ENCODE results near the gene DEFB113. TPM values are rescaled to one million over a fixed set of nuclear protein-coding genes. Genes with fewer than 3 reads are reported as not detected.

Gene DEFB113
- total and polyA plus RNA-seq, 2 of the 4 experiments (the other 2 are of a cell fraction), result not detected

- no peak overlapping the region for H4K5ac ChIP-seq (ENCODE audit: low read depth, low read length)
- H4K8ac ChIP-seq (ENCODE audit: low read depth in 2 of 2, low read length in 2 of 2), result no peak overlapping the region
- intact Hi-C loops (cut with micrococcal nuclease) (no loop called here), dilution Hi-C loops (cut with HindIII; ENCODE audit: low sequenced_read_pairs, unreplicated experiment) (no loop called here), in situ Hi-C loops (cut with MboI; ENCODE audit: low sequenced_read_pairs) (no loop called here)
- no peak overlapping the region for H2AK5ac ChIP-seq (ENCODE audit: low read depth, low read length)
- no peak overlapping the region for H3K9ac ChIP-seq (ENCODE audit: low read depth, low read length)
- no peaks in the 10 kb centered on the region for H3K79me1 ChIP-seq (ENCODE audit: low read depth in 1 of 2, low read length in 2 of 2)
- DNase-seq, result no peak
- H3K23ac ChIP-seq (ENCODE audit: low read depth, low read length), result no peak overlapping the region
- ChIA-PET POLR2A (ENCODE audit: unreplicated experiment) (no interaction called here), CTCF (interaction anchor here (0.7 kb wide), 1 partner anchor 137 kb away, joined by 3 read pairs; no protein-coding TSS in a partner anchor)
- H3K56ac ChIP-seq (ENCODE audit: extremely low read depth, insufficient read depth, low read length), result no peak overlapping the region
- no peaks in the 10 kb centered on the region for H4K20me1 ChIP-seq (ENCODE audit: insufficient read depth, low read length)
- H3K27ac ChIP-seq (ENCODE audit: insufficient read depth, low read length), result no peak overlapping the region
- WGBS, 2 experiments (ENCODE audit: extremely low coverage in 2 of 2, insufficient read length in 1 of 2), result no CpG with 5 or more reads among the region's 2 CpGs
- no peak overlapping the region for H2AFZ ChIP-seq (replicated peaks; ENCODE audit: low read length, poor library complexity)
- no peak overlapping the region for H3K14ac ChIP-seq (replicated peaks; ENCODE audit: low read depth, low read length)
- H2AK9ac ChIP-seq (replicated peaks; ENCODE audit: low read depth, low read length, poor library complexity), result no peak overlapping the region
- H3K27me3 ChIP-seq (ENCODE audit: control insufficient read depth, insufficient read depth, low read length), result no peaks in the 10 kb centered on the region
- no peak for ATAC-seq (ENCODE audit: low read depth)
- H2BK15ac ChIP-seq (ENCODE audit: low read depth, low read length), result no peak overlapping the region
- H3K9me1 ChIP-seq (ENCODE audit: insufficient read depth, low read length), result no peaks in the 10 kb centered on the region
- H3K18ac ChIP-seq (ENCODE audit: low read depth, low read length), result no peak overlapping the region
- no peaks in the 10 kb centered on the region for H3K9me3 ChIP-seq (ENCODE audit: control insufficient read depth, insufficient read depth, low read length)
- TF ChIP-seq CHD1 (IDR thresholded peaks at IDR 0.05; ENCODE audit: low read depth, low read length), result no peak
- no peak for TF ChIP-seq ELK1 (IDR thresholded peaks at IDR 0.05; ENCODE audit: borderline replicate concordance, low read depth, low read length)
- TF ChIP-seq CTCF (conservative IDR thresholded peaks at IDR 0.05; ENCODE audit: low read depth, low read length), result no peak
- TF ChIP-seq NFE2L2 (IDR thresholded peaks at IDR 0.05; ENCODE audit: low read depth, low read length), result no peak
- no peak for TF ChIP-seq MAZ (IDR thresholded peaks at IDR 0.05; ENCODE audit: borderline replicate concordance, low read depth, low read length)
- no peak for TF ChIP-seq SMC3 (IDR thresholded peaks at IDR 0.05; ENCODE audit: low read depth, low read length)
- H2BK5ac ChIP-seq (ENCODE audit: low read depth, low read length, poor library complexity, severe bottlenecking), result no peak overlapping the region
- BruUV-seq (replicated peaks), result no TSS peak
- no peak overlapping the region for H2BK20ac ChIP-seq (ENCODE audit: low read depth, low read length)
- no peak overlapping the region for H3K4me2 ChIP-seq (ENCODE audit: low read depth, low read length)
- no peak overlapping the region for H4K91ac ChIP-seq (ENCODE audit: insufficient read depth, low read depth, low read length)
- no peak overlapping the region for H3K4me3 ChIP-seq (ENCODE audit: insufficient read depth, low read depth, low read length)
- no peaks in the 10 kb centered on the region for H3K4me1 ChIP-seq (ENCODE audit: control insufficient read depth, insufficient read depth, low read length)
- no peaks in the 10 kb centered on the region for H3K36me3 ChIP-seq (ENCODE audit: control insufficient read depth, insufficient read depth, low read length)
- no peak overlapping the region for H3K4ac ChIP-seq (ENCODE audit: low read depth, low read length)
- no peak overlapping the region for H2BK120ac ChIP-seq (ENCODE audit: low read depth, low read length)
Observed at GRCh38 chr6:49966334-49966733, 3.1 kb downstream of the DEFB113 start.
